GM21737 (cell line): ENCODE measurements around the gene SEC62.
"Not testable (repeated sequence)": the region's sequence is repeated elsewhere in the genome, so short reads cannot be mapped to it uniquely, and the experiment has no call there.

Source experiments
- ATAC-seq: cut with Tn5 transposase; IDR thresholded peaks from one replicate; pipeline ENCODE4 v1.9.1; 2021; ENCODE audit warnings: mild to moderate bottlenecking, moderate library complexity; ENCODE audit not compliant: unreplicated experiment

The SEC62 gene

GRCh38 chr3:170012683-170013400, 46.2 kb downstream of the SEC62 start:
- no peak for ATAC-seq

GRCh38 chr3:170016057-170016456, 49.5 kb downstream of the SEC62 start:
- no peak for ATAC-seq

GRCh38 chr3:170019306-170019705, 52.7 kb downstream of the SEC62 start:
- ATAC-seq: not testable (repeated sequence)

GRCh38 chr3:170021083-170021482, 54.5 kb downstream of the SEC62 start:
- no peak for ATAC-seq

GRCh38 chr3:170022336-170022735, 55.7 kb downstream of the SEC62 start:
- no peak for ATAC-seq

GRCh38 chr3:170023165-170023564, 56.6 kb downstream of the SEC62 start:
- ATAC-seq: no peak

GRCh38 chr3:170024581-170024980, 58.0 kb downstream of the SEC62 start:
- no peak for ATAC-seq

GRCh38 chr3:170027233-170028102, 60.9 kb downstream of the SEC62 start:
- ATAC-seq: no peak

GRCh38 chr3:170033489-170033888, 66.9 kb downstream of the SEC62 start:
- ATAC-seq: no peak

GRCh38 chr3:170037463-170038433, 71.1 kb downstream of the SEC62 start, which contains the start of gene GPR160:
Gene GPR160, plus strand, starts transcription at chr3:170037995. Its CDS starts 45,978 bp downstream, at chr3:170083973.
- ATAC-seq: peak; percentile 87

- no peak for ATAC-seq
These were observed 72.0 kb downstream of the SEC62 start for GRCh38 chr3:170038434-170039110.

- no peak for ATAC-seq
These were observed 73.8 kb downstream of the SEC62 start for GRCh38 chr3:170040418-170040817.

GRCh38 chr3:170043506-170043905, 76.9 kb downstream of the SEC62 start:
- ATAC-seq: no peak

GRCh38 chr3:170044271-170044670, 77.7 kb downstream of the SEC62 start:
- no peak for ATAC-seq

GRCh38 chr3:170044795-170045244, 78.2 kb downstream of the SEC62 start:
- ATAC-seq: peak; percentile 82

- no peak for ATAC-seq
These were observed 79.9 kb downstream of the SEC62 start for GRCh38 chr3:170046269-170047132.

GRCh38 chr3:170047133-170047404, 80.5 kb downstream of the SEC62 start:
- ATAC-seq: no peak
